Keratinocyte (primary cell): ENCODE results near the gene GLIS2. TPM values are rescaled to one million over a fixed set of nuclear protein-coding genes. Genes with fewer than 3 reads are reported as not detected.
A peak's percentile ranks its signal among the peaks of the same experiment; 100 is the strongest.

ENCODE experiments used
- DNase-seq: peaks from one replicate; pipeline ENCODE4 v3.0.0-alpha.2; 2011; ENCODE audit warnings: low read depth, missing footprints, low spot score
- FAIRE-seq: peaks from 2 replicates; lab custom pipeline; 2011; peaks lifted over from hg19 to GRCh38; lab: Jason Lieb, UNC
- H2AFZ ChIP-seq: 2 replicates; pipeline ENCODE4 v1.6.0; 2012; ENCODE audit warnings: low read length, control low read depth, inconsistent platforms; ENCODE audit not compliant: control insufficient read depth
- H3K27ac ChIP-seq: 2 replicates; pipeline ENCODE4 v1.5.1; 2011; ENCODE audit warnings: low read length; ENCODE audit not compliant: control insufficient read depth, insufficient read depth
- H3K27me3 ChIP-seq: 3 replicates; pipeline ENCODE4 v1.6.0; 2011; ENCODE audit warnings: low read length; ENCODE audit not compliant: control insufficient read depth, insufficient read depth; ENCODE audit errors: extremely low read depth
- H3K36me3 ChIP-seq, 2 experiments: 2 replicates in 1 of 2; 3 replicates in 1 of 2; pipeline ENCODE4 v1.5.1; 2011; ENCODE audit warnings: low read length in 2 of 2, mild to moderate bottlenecking in 1 of 2; ENCODE audit not compliant: control insufficient read depth in 2 of 2, insufficient read depth in 2 of 2; ENCODE audit errors: extremely low read depth in 1 of 2
- H3K4me1 ChIP-seq: 3 replicates; pipeline ENCODE4 v1.5.1; 2011; ENCODE audit warnings: low read length; ENCODE audit not compliant: control insufficient read depth, insufficient read depth; ENCODE audit errors: extremely low read depth
- H3K4me2 ChIP-seq: 3 replicates; pipeline ENCODE4 v1.6.0; 2011; ENCODE audit warnings: low read depth, low read length; ENCODE audit not compliant: control insufficient read depth, insufficient read depth; ENCODE audit errors: extremely low read depth
- H3K4me3 ChIP-seq, 3 experiments: fragments of 200-600 bp in 1 of 3; sonication (generic) in 1 of 3; 2 replicates in 2 of 3; 3 replicates in 1 of 3; pipeline ENCODE4 v1.5.1; 2011 to 2016; ENCODE audit warnings: low read length in 3 of 3, mild to moderate bottlenecking in 3 of 3, control low read depth in 2 of 3, inconsistent platforms in 1 of 3, low read depth in 1 of 3, mixed read lengths in 1 of 3, mixed run types in 1 of 3, moderate library complexity in 1 of 3; ENCODE audit not compliant: control insufficient read depth in 2 of 3, insufficient read depth in 2 of 3; ENCODE audit errors: extremely low read depth in 1 of 3
- H3K79me2 ChIP-seq: 2 replicates; pipeline ENCODE4 v1.6.0; 2012; ENCODE audit warnings: low read length; ENCODE audit not compliant: control insufficient read depth, insufficient read depth
- H3K9ac ChIP-seq: 3 replicates; pipeline ENCODE4 v1.6.0; 2011; ENCODE audit warnings: low read length; ENCODE audit not compliant: control insufficient read depth, insufficient read depth; ENCODE audit errors: extremely low read depth
- H3K9me1 ChIP-seq: 3 replicates; pipeline ENCODE4 v1.6.0; 2011; ENCODE audit warnings: low read length; ENCODE audit not compliant: control insufficient read depth, insufficient read depth; ENCODE audit errors: extremely low read depth
- H3K9me3 ChIP-seq: 2 replicates; pipeline ENCODE4 v1.5.1; 2012; ENCODE audit warnings: low read depth, low read length; ENCODE audit not compliant: control insufficient read depth
- H4K20me1 ChIP-seq: 3 replicates; pipeline ENCODE4 v1.6.0; 2011; ENCODE audit warnings: low read length; ENCODE audit not compliant: control insufficient read depth, insufficient read depth; ENCODE audit errors: extremely low read depth
- EZH2 ChIP-seq: IDR thresholded peaks from one replicate; pipeline ENCODE4 v1.6.1; 2012; ENCODE audit warnings: inconsistent platforms, mild to moderate bottlenecking, low read length, moderate library complexity
- dilution Hi-C: fragments of 300-500 bp; cut with MboI; formaldehyde crosslinking; loops from one replicate; pipeline ENCODE4 v1.7.0; 2020; ENCODE audit warnings: low sequenced_read_pairs; ENCODE audit not compliant: extremely low pct_ligation_motif_present
- polyA plus RNA-seq, 5 experiments: library from polyadenylated mRNA; depleted of rRNA in 3 of 5; stranded (reverse) in 3 of 5; stranded (forward) in 1 of 5; unstranded in 1 of 5; fragments of >200 nt; gene quantifications; 1 replicate in 1 of 5; 2 replicates in 3 of 5; 3 replicates in 1 of 5; pipeline versions ENCODE4 v1.2.1 to v1.2.3, GENCODE V29; 2011 to 2012; ENCODE audit warnings: missing spikeins in 2 of 5, low read depth in 1 of 5, low replicate concordance in 1 of 5
- TF ChIP-seq, protein P1 (sequence below), 3 experiments: IDR thresholded peaks in 1 of 3; conservative IDR thresholded peaks in 1 of 3; optimal IDR thresholded peaks in 1 of 3; 2 replicates in 2 of 3; 3 replicates in 1 of 3; pipeline versions ENCODE3 to v1.5.1; 2011; ENCODE audit warnings: low read length in 3 of 3, mild to moderate bottlenecking in 3 of 3, moderate library complexity in 2 of 3, control low read depth in 1 of 3, inconsistent platforms in 1 of 3; ENCODE audit not compliant: insufficient read depth in 2 of 3; ENCODE audit errors: extremely low read depth in 1 of 3

GLIS2 gene
- polyA plus RNA-seq, 1 donor (not counting 4 experiments of a cell fraction or from before 2014, with no cell fraction given), result 0.63 TPM

GRCh38 chr16:4350787-4351659 lies 35.2 kb downstream of the GLIS2 start, which contains the start of gene PAM16:
Gene PAM16, minus strand, starts transcription at chr16:4351321. Its CDS starts 87 bp downstream, at chr16:4351234.
- no peak for DNase-seq
- Histone ChIP-seq H3K27me3 (no peaks in the 10 kb centered on the region), H3K4me3 (peak within 1 kb of the TSS; percentile 61 to 80 (median 74)), H4K20me1 (peaks cover 2% of the 10 kb centered on the region), H3K4me1 (peaks cover 13% of the 10 kb centered on the region), H3K79me2 (peaks cover 43% of the 10 kb centered on the region), H2AFZ (peak within 1 kb of the TSS; percentile 43), H3K9me1 (no peaks in the 10 kb centered on the region), H3K27ac (peak within 1 kb of the TSS; percentile 58), H3K4me2 (peak within 1 kb of the TSS; percentile 81), H3K36me3 (peaks cover 0 to 10% of the 10 kb centered on the region in 2 experiments), H3K9ac (peak within 1 kb of the TSS; percentile 86), H3K9me3 (no peaks in the 10 kb centered on the region)
- dilution Hi-C loops, result no loop called here
- no peak for FAIRE-seq
- no peak for TF ChIP-seq EZH2
- TF ChIP-seq, protein P1, sequence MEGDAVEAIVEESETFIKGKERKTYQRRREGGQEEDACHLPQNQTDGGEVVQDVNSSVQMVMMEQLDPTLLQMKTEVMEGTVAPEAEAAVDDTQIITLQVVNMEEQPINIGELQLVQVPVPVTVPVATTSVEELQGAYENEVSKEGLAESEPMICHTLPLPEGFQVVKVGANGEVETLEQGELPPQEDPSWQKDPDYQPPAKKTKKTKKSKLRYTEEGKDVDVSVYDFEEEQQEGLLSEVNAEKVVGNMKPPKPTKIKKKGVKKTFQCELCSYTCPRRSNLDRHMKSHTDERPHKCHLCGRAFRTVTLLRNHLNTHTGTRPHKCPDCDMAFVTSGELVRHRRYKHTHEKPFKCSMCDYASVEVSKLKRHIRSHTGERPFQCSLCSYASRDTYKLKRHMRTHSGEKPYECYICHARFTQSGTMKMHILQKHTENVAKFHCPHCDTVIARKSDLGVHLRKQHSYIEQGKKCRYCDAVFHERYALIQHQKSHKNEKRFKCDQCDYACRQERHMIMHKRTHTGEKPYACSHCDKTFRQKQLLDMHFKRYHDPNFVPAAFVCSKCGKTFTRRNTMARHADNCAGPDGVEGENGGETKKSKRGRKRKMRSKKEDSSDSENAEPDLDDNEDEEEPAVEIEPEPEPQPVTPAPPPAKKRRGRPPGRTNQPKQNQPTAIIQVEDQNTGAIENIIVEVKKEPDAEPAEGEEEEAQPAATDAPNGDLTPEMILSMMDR (optimal IDR thresholded peaks at IDR 0.05 in 1 of 3, IDR thresholded peaks at IDR 0.05 in 1 of 3, conservative IDR thresholded peaks at IDR 0.05 in 1 of 3; ENCODE audit: extremely low read depth in 1 of 3, insufficient read depth in 2 of 3, low read length in 3 of 3), result peak in 2 of 3 experiments; percentile 5 to 33

GRCh38 chr16:4351880-4352279 lies 36.0 kb downstream of the GLIS2 start:
- H2AFZ ChIP-seq, result no peak overlapping the region
- H3K9me1 ChIP-seq, result no peaks in the 10 kb centered on the region
- H3K9ac ChIP-seq, result no peak overlapping the region
- H3K27me3 ChIP-seq, result no peaks in the 10 kb centered on the region
- peaks cover 2% of the 10 kb centered on the region for H4K20me1 ChIP-seq
- peaks cover 0 to 12% of the 10 kb centered on the region in 2 experiments for H3K36me3 ChIP-seq
- DNase-seq (no peak), FAIRE-seq (no peak)
- no peaks in the 10 kb centered on the region for H3K9me3 ChIP-seq
- TF ChIP-seq, protein P1 (optimal IDR thresholded peaks at IDR 0.05 in 1 of 3, IDR thresholded peaks at IDR 0.05 in 1 of 3, conservative IDR thresholded peaks at IDR 0.05 in 1 of 3; ENCODE audit: extremely low read depth in 1 of 3, insufficient read depth in 2 of 3, low read length in 3 of 3), result no peak
- TF ChIP-seq EZH2, result no peak
- H3K27ac ChIP-seq, result peak overlapping the region; percentile 52
- H3K4me2 ChIP-seq, result peak overlapping the region; percentile 81
- H3K79me2 ChIP-seq, result peaks cover 36% of the 10 kb centered on the region
- no peak overlapping the region for H3K4me3 ChIP-seq
- H3K4me1 ChIP-seq, result peaks cover 13% of the 10 kb centered on the region
- dilution Hi-C loops, result no loop called here
